NCI-H1092 (cell line): ENCODE data around the gene TMEM170A.
A peak's percentile ranks its signal among the peaks of the same experiment; 100 is the strongest.
"Not testable (repeated sequence)": the region's sequence is repeated elsewhere in the genome, so short reads cannot be mapped to it uniquely, and the experiment has no call there.

Experiments
- DNase-seq: peaks from one replicate; lab custom pipeline; 2025; lab: John Stamatoyannopoulos, UW

TMEM170A gene

GRCh38 chr16:75452464-75453190 lies 11.9 kb downstream of the TMEM170A start:
- DNase-seq = no peak

DNA sequence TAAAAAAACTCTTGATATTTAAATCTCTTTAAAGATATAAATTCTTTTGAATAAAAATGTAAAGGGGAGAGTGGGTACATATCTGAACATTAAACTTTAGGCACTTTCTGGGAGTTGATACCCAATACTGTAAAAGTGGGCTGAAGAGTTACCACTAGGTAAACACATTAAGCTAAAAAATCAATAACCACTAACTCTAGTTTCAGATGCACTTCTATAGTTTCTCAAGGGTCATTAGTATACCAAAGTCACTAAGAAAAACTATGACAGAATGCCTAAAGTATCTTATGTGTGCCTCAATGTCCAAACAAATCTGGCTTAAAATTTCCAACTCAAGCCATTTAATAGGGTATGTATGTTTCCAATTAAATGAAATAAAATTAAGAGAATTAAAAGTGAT lies 18.1 kb downstream of the TMEM170A start:
- DNase-seq = no peak

DNA sequence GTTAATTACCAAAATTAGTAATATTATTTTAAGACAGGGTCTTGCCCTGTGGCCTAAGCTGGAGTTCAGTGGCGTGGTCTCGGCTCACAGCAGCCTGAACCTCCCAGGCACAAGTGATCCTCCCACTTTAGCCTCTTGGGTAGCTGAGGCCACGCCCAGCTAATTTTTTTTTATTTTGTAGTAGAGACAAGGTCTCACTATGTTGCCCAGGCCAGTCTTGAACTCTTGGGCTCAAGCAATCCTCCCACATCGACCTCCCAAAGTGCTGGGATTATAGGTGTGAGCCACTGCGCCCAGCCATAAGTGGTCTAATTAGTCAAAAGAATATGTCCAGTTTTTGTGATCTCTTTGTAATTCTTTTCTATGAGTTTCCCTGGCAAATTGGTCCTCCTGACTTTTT lies 19.2 kb downstream of the TMEM170A start:
- DNase-seq = no peak

GRCh38 chr16:75443298-75443697 lies 21.2 kb downstream of the TMEM170A start:
- no peak for DNase-seq

DNA sequence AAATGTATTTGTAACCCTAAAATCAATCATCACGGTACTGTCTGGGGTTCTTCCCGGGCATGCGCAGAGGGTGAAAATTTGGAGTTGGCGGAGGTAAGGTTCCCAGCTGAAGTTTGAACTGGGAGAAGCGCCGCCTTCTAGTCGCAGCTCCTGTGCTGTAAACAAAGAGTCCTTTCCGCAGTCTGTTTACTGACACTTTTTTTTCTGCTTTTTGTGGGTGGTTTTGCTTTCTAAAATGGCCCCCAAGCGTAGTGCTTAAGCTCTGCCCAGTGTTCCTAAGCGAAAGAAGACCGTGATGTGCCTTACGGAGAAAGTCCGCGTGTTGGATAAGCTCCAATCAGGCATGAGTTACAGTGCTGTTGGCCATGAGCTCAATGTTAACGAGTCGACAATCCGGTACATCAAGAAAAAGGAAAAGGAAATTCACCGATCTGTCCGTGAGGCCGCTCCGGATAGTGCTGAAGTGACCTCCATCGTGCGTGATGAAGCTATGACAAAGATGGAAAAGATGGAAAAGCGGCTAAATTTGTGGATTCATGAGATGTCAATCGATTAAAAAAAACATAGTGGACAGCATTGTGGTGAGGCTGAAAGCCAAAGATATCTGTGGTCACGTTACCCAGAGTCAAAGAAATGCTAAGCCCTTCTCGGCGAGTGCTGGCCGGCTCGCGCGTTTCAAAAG lies 30.6 kb downstream of the TMEM170A start:
- peak; percentile 79 for DNase-seq

DNA sequence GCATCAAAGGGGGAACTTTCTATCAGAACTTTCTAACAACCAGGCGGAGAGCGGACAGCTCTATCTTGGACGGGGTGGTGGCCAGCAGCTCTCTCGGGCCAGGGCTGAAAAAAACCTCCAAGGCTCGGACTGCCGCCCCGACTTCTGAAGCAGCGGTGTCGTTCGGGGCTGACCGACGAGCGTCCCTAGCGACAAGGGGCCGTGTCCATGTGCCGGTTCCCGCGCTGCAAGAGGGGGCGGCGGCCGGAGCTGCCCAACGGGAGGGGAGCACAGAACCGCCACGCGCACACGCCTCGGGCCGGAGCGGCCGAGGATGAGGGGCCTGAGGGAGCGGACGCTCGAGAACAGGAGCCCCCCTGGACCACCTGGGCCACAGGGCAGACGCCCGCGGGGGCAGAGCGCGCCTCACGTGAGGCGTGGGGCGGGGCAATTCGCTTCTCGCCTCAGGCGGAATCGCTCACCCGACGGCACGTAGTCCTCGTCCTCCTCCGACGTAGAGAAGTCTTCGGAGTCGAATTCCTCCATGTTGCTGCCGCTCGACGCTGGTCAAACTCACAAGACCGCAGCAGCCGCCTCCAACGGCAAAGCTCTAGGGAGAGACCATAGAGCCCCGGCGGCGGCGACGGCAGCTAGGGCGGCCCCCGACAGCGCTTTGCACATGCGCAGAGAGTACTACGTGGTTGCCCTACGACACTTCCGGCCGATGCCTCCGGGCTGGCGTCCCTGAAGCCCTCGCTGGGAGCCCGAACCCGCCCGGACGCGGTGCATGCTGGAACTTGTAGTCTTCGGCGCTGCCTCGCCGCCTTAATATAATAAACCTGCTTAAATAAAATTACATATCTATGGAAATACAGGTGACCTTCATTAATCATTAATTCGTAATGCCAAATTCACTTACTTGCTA lies 31.4 kb downstream of the TMEM170A start, which contains the start of gene CFDP1:
TSS of gene CFDP1 (minus strand) at position 676 of the 904 bp plus-strand sequence. CDS start at position 525, 151 bp downstream.
- DNase-seq = peak; percentile 93

GRCh38 chr16:75429621-75430403 lies 34.7 kb downstream of the TMEM170A start:
- DNase-seq = no peak

- DNase-seq = not testable (repeated sequence)
Observed at GRCh38 chr16:75426524-75426923, 38.0 kb downstream of the TMEM170A start.

GRCh38 chr16:75424105-75424762 lies 40.3 kb downstream of the TMEM170A start:
- DNase-seq = not testable (repeated sequence)

DNA sequence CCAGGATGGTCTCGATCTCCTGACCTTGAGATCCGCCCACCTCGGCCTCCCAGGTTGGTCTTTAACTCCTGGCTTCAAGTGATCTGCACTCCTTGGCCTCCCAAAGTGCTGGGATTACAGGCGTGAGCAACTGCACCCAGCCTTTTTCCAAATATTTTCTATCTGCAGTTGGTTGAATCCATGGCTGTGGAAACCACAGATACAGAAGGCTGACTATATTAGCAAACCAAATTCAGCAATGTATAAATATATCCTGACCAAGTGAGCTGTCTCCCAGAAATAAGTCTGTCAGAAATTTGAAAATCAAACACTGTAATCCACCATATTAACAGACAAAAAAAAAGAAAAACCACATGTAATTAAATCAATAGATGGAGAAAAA lies 40.8 kb downstream of the TMEM170A start:
- DNase-seq = no peak

DNA sequence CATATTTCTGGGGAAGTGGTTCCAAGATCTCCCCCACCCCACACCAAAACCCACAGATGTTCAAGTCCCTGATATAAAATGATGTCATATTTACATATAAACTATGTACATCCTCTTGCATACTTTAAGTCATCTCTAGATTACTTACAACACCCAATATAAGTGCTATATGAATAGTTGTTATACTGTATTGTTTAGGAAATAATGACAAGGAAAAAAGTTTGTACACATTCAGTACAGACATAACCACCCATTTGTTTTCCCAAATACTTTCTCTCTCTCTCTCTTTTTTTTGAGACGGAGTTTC lies 42.7 kb downstream of the TMEM170A start:
- no peak for DNase-seq

DNA sequence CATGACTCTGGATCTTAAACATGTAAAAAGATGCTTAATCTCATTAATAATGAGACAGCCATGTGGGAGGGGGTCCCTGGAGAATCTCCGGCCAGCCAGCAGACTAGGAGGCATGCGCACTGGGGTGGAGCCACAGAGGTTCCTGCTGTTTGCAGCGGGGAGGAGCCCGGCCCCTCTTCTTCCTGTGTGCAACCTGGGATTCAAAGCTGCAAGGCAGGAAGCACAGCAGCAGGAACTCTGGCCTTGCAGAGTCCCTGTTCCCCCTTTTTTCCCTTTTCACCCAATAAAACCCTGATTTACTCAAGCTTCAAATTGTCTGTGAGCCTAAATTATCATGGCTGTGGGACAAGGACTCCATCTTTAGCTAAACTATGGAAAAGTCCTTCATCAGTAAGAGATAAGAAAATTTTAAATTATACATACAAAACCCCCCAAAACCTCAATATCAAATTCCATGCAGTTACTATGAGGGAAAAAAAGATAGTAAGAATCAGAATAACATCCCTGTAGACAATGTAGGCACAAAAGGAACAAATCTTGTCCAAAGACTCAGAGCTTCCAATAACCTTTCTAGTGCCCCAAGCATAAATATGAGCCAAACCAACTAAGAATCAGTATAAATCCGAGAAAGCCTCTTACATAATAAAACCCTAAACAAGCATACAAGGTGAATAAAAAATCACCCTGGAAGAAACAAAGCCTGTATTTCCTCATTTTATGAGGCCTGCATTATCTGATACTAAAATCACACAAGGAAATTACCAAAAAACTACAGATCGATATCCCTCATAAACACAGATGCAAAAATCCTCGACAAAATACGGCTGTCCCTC lies 43.3 kb downstream of the TMEM170A start:
- no peak for DNase-seq

- DNase-seq = no peak
Observed at GRCh38 chr16:75416904-75417565, 47.5 kb downstream of the TMEM170A start.

- no peak for DNase-seq
Observed at GRCh38 chr16:75415169-75415905, 49.2 kb downstream of the TMEM170A start.

GRCh38 chr16:75413951-75414350 lies 50.5 kb downstream of the TMEM170A start:
- DNase-seq = no peak

DNA sequence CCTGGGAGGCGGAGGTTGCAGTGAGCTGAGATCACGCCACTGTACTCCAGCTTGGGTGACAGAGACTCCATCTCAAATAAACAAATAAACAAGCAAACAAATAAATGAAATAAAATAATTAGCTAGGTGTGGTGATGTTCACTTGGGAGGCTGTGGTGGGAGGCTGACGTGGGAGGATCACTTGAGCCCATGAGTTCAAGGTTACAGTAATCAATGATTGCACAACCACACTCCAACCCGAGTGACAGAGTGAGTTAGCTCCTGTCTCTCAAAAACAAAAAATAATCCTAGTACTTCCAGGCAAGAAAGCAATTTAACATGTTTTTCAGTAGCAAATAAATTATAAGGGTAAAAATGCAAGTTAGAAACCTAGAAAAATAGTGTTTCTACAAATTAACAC lies 57.5 kb downstream of the TMEM170A start:
- no peak for DNase-seq

DNA sequence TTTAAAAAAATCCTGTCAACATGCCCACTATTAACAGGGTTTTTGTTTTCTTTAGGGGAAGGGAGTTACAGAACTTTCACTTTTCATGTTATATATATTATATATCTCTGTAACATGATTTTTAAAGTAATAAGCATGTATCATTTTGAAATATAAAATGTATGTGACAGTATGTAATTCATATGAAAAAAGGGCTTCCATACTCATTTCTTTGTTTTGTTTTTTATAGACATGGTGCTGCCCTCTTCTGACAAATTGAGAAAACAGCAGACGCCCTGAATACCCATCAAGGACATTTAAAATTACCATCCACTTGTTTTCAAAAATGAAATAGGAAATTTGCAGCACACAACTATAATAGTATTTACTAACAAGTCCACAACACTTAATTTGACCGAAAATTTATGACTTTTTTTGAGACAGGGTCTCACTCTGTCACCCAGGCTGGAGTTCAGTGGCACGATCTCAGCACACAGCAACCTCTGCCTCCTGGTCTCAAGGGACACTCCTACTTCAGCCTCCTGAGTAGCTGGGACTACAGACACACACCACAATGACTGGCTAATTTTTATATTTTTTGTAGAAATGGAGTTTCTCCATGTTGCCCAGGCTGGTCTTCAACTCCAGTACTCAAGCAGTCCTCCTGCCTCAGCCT lies 61.5 kb downstream of the TMEM170A start:
- DNase-seq = peak; percentile 15

DNA sequence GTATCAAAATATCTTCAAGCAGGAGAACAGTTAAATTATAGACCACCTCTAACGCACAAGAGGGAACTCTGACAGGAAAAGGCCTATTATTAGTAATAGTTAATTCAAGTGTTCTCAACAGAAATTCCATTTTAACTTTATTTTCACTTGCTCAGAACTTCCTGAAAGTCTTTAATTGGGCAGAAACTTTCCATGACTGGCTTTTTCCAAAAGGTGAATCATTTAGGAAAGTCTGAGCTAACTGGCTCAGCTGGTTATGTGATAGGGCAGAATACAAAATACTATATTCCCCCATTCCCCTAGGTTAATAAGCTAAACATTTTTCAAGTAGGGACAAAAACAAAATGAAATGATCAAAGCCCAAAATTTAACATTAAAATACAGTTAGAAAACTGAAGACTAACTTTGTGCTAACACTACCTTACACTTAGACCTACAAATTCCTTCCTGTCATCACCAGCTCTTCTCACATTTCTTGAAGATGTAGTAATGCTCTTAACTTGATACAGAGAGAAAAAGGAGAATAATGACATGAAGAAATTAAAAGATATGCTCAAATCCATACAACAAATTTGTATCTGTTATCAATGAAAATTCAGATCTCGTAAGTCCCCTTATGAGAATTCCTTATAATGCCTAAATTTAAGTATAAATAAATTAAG lies 62.2 kb downstream of the TMEM170A start:
- no peak for DNase-seq
